Measurements from ENCODE around the gene XYLB. TPM values are rescaled to one million over a fixed set of nuclear protein-coding genes. Genes with fewer than 3 reads are reported as not detected.

Gene XYLB
- polyA plus RNA-seq, 1 donor from 2014 or later: 0.50 TPM

- H3K27ac ChIP-seq (ENCODE audit: low read length): no peak overlapping the region
- no peak overlapping the region for H3K4me3 ChIP-seq (ENCODE audit: low read length)
- H2AFZ ChIP-seq (ENCODE audit: low read depth, low read length): no peak overlapping the region
- no peaks in the 10 kb centered on the region for H3K27me3 ChIP-seq (ENCODE audit: insufficient read depth, low read depth, low read length)
- H4K20me1 ChIP-seq (ENCODE audit: insufficient read depth): no peaks in the 10 kb centered on the region
- H3K9me3 ChIP-seq (ENCODE audit: low read length): no peaks in the 10 kb centered on the region
- no peaks in the 10 kb centered on the region for H3K36me3 ChIP-seq (ENCODE audit: insufficient read depth, low read length)
- H3K9me2 ChIP-seq (ENCODE audit: insufficient read depth, low read length): no peaks in the 10 kb centered on the region
- no peak for TF ChIP-seq MXI1 (conservative IDR thresholded peaks at IDR 0.05; ENCODE audit: poor library complexity, severe bottlenecking)
- TF ChIP-seq CTCF (IDR thresholded peaks at IDR 0.05; ENCODE audit: poor library complexity, severe bottlenecking): no peak
- no peak for TF ChIP-seq EZH2 (IDR thresholded peaks at IDR 0.05; ENCODE audit: borderline replicate concordance, insufficient read depth, low read length, poor library complexity, severe bottlenecking)
- TF ChIP-seq POLR2AphosphoS5 (IDR thresholded peaks at IDR 0.05): no peak
- no peak for TF ChIP-seq EP300 (conservative IDR thresholded peaks at IDR 0.05; ENCODE audit: poor library complexity, severe bottlenecking)
- no peak for TF ChIP-seq RAD21 (conservative IDR thresholded peaks at IDR 0.05)
- TF ChIP-seq REST (IDR thresholded peaks at IDR 0.05; ENCODE audit: borderline replicate concordance): no peak
- TF ChIP-seq SMC3 (conservative IDR thresholded peaks at IDR 0.05; ENCODE audit: poor library complexity): no peak
- no peak for TF ChIP-seq TAF1 (IDR thresholded peaks at IDR 0.05; ENCODE audit: low read depth)
- H3F3A ChIP-seq (ENCODE audit: insufficient read depth, low read length, poor library complexity, severe bottlenecking): no peaks in the 10 kb centered on the region
- no peaks in the 10 kb centered on the region for H3K79me2 ChIP-seq (replicated peaks; ENCODE audit: insufficient read depth, low read length)
- no peak overlapping the region for H3K9ac ChIP-seq (ENCODE audit: low read length)
- no peak overlapping the region for H3K4me2 ChIP-seq (ENCODE audit: low read length)
Observed at GRCh38 chr3:38306941-38307340, 39.6 kb upstream of the XYLB start.

- Histone ChIP-seq H3K4me2 (ENCODE audit: low read length) (no peak overlapping the region), H3K4me3 (ENCODE audit: low read length) (no peak overlapping the region), H3K36me3 (ENCODE audit: insufficient read depth, low read length) (no peaks in the 10 kb centered on the region), H3F3A (ENCODE audit: insufficient read depth, low read length, poor library complexity, severe bottlenecking) (no peaks in the 10 kb centered on the region), H3K9me3 (ENCODE audit: low read length) (no peaks in the 10 kb centered on the region), H4K20me1 (ENCODE audit: insufficient read depth) (no peaks in the 10 kb centered on the region), H2AFZ (ENCODE audit: low read depth, low read length) (no peak overlapping the region), H3K79me2 (replicated peaks; ENCODE audit: insufficient read depth, low read length) (no peaks in the 10 kb centered on the region), H3K27ac (ENCODE audit: low read length) (no peak overlapping the region), H3K9me2 (ENCODE audit: insufficient read depth, low read length) (no peaks in the 10 kb centered on the region), H3K9ac (ENCODE audit: low read length) (no peak overlapping the region), H3K27me3 (ENCODE audit: insufficient read depth, low read depth, low read length) (no peaks in the 10 kb centered on the region)
- TF ChIP-seq RAD21 (conservative IDR thresholded peaks at IDR 0.05): no peak
- TF ChIP-seq POLR2AphosphoS5 (IDR thresholded peaks at IDR 0.05): no peak
- no peak for TF ChIP-seq MXI1 (conservative IDR thresholded peaks at IDR 0.05; ENCODE audit: poor library complexity, severe bottlenecking)
- TF ChIP-seq TAF1 (IDR thresholded peaks at IDR 0.05; ENCODE audit: low read depth): no peak
- no peak for TF ChIP-seq CTCF (IDR thresholded peaks at IDR 0.05; ENCODE audit: poor library complexity, severe bottlenecking)
- TF ChIP-seq EP300 (conservative IDR thresholded peaks at IDR 0.05; ENCODE audit: poor library complexity, severe bottlenecking): no peak
- TF ChIP-seq SMC3 (conservative IDR thresholded peaks at IDR 0.05; ENCODE audit: poor library complexity): no peak
- TF ChIP-seq REST (IDR thresholded peaks at IDR 0.05; ENCODE audit: borderline replicate concordance): no peak
- no peak for TF ChIP-seq EZH2 (IDR thresholded peaks at IDR 0.05; ENCODE audit: borderline replicate concordance, insufficient read depth, low read length, poor library complexity, severe bottlenecking)
Observed at GRCh38 chr3:38307599-38307998, 39.0 kb upstream of the XYLB start.
